Neural crest cell (in vitro differentiated cells): Measurements from ENCODE around the gene NBPF3. TPM values are rescaled to one million over a fixed set of nuclear protein-coding genes. Genes with fewer than 3 reads are reported as not detected.

Experiments used
- DNase-seq: peaks from one replicate; pipeline ENCODE4 v3.0.0; 2021; ENCODE audit warnings: low read depth, mixed read lengths, low spot score
- H3K27ac Mint-ChIP-seq: one replicate; pipeline ENCODE4 v1.8.0; 2021; ENCODE audit warnings: mild to moderate bottlenecking, mixed read lengths; ENCODE audit not compliant: unreplicated experiment
- H3K27me3 Mint-ChIP-seq: 2 replicates; pipeline ENCODE4 v1.8.0; 2021; ENCODE audit warnings: low read depth, mild to moderate bottlenecking, mixed read lengths
- H3K36me3 Mint-ChIP-seq: 2 replicates; pipeline ENCODE4 v1.8.0; 2021; ENCODE audit warnings: low read depth, mild to moderate bottlenecking, mixed read lengths
- H3K4me1 Mint-ChIP-seq: 2 replicates; pipeline ENCODE4 v1.8.0; 2021; ENCODE audit warnings: mixed read lengths
- H3K4me3 Mint-ChIP-seq: one replicate; pipeline ENCODE4 v1.8.0; 2021; ENCODE audit warnings: mild to moderate bottlenecking, mixed read lengths
- H3K9me3 Mint-ChIP-seq: 2 replicates; pipeline ENCODE4 v1.8.0; 2021; ENCODE audit warnings: mixed read lengths
- total RNA-seq: library from RNA; stranded (reverse); gene quantifications from 2 replicates; pipeline ENCODE4 v1.2.1, GENCODE V29; 2021
- TF ChIP-seq, protein P1 (sequence below): fragments of 200-600 bp; sonication (generic); conservative IDR thresholded peaks from 2 replicates; pipeline ENCODE4 v1.5.0; 2021; ENCODE audit warnings: antibody characterized with exemption, mild to moderate bottlenecking

Gene NBPF3
- total RNA-seq, 1 donor from 2014 or later, result 19.2 TPM

DNA sequence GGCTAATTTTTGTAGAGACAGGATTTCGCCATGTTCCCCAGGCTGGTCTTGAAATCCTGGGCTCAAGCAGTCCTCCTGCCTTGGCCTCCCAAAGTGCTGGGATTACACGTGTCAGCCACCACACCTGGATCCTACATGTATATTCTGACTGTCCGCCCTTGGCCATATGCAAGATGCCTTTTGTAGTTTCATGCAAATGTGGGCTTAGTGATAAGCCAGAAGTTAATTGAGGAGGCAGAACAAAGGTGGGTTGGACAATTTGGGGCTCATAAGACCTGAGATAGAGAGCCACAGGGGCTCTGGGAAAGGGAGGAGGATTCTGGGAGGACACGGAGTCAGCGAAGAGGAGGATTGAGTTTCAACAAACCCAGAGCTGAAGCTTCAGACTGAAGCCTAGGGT lies 94.2 kb downstream of the NBPF3 start:
- no peaks in the 10 kb centered on the region for H3K9me3 Mint-ChIP-seq
- H3K4me1 Mint-ChIP-seq, result peaks cover 8% of the 10 kb centered on the region

More for the DNA sequence above, 94.2 kb downstream of the NBPF3 start:
- Mint-ChIP-seq H3K27ac (no peak overlapping the region), H3K4me3 (no peak overlapping the region), H3K27me3 (peaks cover 10% of the 10 kb centered on the region), H3K36me3 (no peaks in the 10 kb centered on the region)
- TF ChIP-seq, protein P1, sequence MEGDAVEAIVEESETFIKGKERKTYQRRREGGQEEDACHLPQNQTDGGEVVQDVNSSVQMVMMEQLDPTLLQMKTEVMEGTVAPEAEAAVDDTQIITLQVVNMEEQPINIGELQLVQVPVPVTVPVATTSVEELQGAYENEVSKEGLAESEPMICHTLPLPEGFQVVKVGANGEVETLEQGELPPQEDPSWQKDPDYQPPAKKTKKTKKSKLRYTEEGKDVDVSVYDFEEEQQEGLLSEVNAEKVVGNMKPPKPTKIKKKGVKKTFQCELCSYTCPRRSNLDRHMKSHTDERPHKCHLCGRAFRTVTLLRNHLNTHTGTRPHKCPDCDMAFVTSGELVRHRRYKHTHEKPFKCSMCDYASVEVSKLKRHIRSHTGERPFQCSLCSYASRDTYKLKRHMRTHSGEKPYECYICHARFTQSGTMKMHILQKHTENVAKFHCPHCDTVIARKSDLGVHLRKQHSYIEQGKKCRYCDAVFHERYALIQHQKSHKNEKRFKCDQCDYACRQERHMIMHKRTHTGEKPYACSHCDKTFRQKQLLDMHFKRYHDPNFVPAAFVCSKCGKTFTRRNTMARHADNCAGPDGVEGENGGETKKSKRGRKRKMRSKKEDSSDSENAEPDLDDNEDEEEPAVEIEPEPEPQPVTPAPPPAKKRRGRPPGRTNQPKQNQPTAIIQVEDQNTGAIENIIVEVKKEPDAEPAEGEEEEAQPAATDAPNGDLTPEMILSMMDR, result no peak
- DNase-seq, result no peak

Other genes with a start within 250 kb of the NBPF3 start
- gene ECE1, start 149.7 kb upstream of the NBPF3 start, total RNA-seq, result 38.3 and 40.3 TPM in 2 replicates
- gene ALPL, start 69.3 kb downstream of the NBPF3 start, total RNA-seq, result 16.7 TPM in 2 replicates
- gene RAP1GAP, start 229.2 kb downstream of the NBPF3 start, total RNA-seq, result 5.3 and 7.4 TPM in 2 replicates